ENCODE measurements around the gene WSCD1. TPM values are rescaled to one million over a fixed set of nuclear protein-coding genes. Genes with fewer than 3 reads are reported as not detected.

WSCD1 gene
- total RNA-seq, 1 experiment from 2014 or later: not detected

- no peak for DNase-seq (ENCODE audit: low spot score)
Measured at GRCh38 chr17:6059406-6059805, 10.8 kb upstream of the WSCD1 start.

- DNase-seq (ENCODE audit: low spot score): no peak
Measured at GRCh38 chr17:6061290-6061689, 8.9 kb upstream of the WSCD1 start.

GRCh38 chr17:6064868-6065267 lies 5.3 kb upstream of the WSCD1 start:
- no peak for DNase-seq (ENCODE audit: low spot score)

- no peak for DNase-seq (ENCODE audit: low spot score)
Measured at GRCh38 chr17:6065351-6065750, 4.8 kb upstream of the WSCD1 start.

- no peak for DNase-seq (ENCODE audit: low spot score)
Measured at GRCh38 chr17:6066183-6066948, 3.8 kb upstream of the WSCD1 start.

- DNase-seq (ENCODE audit: low spot score): no peak
Measured at GRCh38 chr17:6067060-6067459, 3.1 kb upstream of the WSCD1 start.

- DNase-seq (ENCODE audit: low spot score): no peak
Measured at GRCh38 chr17:6070430-6070912, 292 bp downstream of the WSCD1 start.

- DNase-seq (ENCODE audit: low spot score): no peak
Measured at GRCh38 chr17:6070913-6071511, 833 bp downstream of the WSCD1 start.

- no peak for DNase-seq (ENCODE audit: low spot score)
Measured at GRCh38 chr17:6071528-6072065, 1.4 kb downstream of the WSCD1 start.

GRCh38 chr17:6072157-6072556 lies 2.0 kb downstream of the WSCD1 start:
- no peak for DNase-seq (ENCODE audit: low spot score)

- DNase-seq (ENCODE audit: low spot score): no peak
Measured at GRCh38 chr17:6072611-6073010, 2.4 kb downstream of the WSCD1 start.

GRCh38 chr17:6073620-6074019 lies 3.4 kb downstream of the WSCD1 start:
- no peak for DNase-seq (ENCODE audit: low spot score)

GRCh38 chr17:6075050-6075449 lies 4.9 kb downstream of the WSCD1 start:
- DNase-seq (ENCODE audit: low spot score): no peak

GRCh38 chr17:6075845-6076244 lies 5.7 kb downstream of the WSCD1 start:
- DNase-seq (ENCODE audit: low spot score): no peak

GRCh38 chr17:6077752-6078151 lies 7.6 kb downstream of the WSCD1 start:
- DNase-seq (ENCODE audit: low spot score): no peak

- DNase-seq (ENCODE audit: low spot score): no peak
Measured at GRCh38 chr17:6078458-6078871, 8.3 kb downstream of the WSCD1 start.

GRCh38 chr17:6079155-6079888 lies 9.1 kb downstream of the WSCD1 start:
- no peak for DNase-seq (ENCODE audit: low spot score)

- no peak for DNase-seq (ENCODE audit: low spot score)
Measured at GRCh38 chr17:6079960-6080359, 9.8 kb downstream of the WSCD1 start.

GRCh38 chr17:6080711-6081430 lies 10.7 kb downstream of the WSCD1 start:
- no peak for DNase-seq (ENCODE audit: low spot score)

GRCh38 chr17:6082335-6082734 lies 12.2 kb downstream of the WSCD1 start:
- no peak for DNase-seq (ENCODE audit: low spot score)

GRCh38 chr17:6084311-6085161 lies 14.4 kb downstream of the WSCD1 start:
- no peak for DNase-seq (ENCODE audit: low spot score)
